Measurements from ENCODE around the gene SIRPB1. TPM values are rescaled to one million over a fixed set of nuclear protein-coding genes. Genes with fewer than 3 reads are reported as not detected.

SIRPB1 gene
- total and polyA plus RNA-seq, 10 of the 15 experiments (the other 5 are each of a cell fraction or from before 2014, with no cell fraction given): 3.4 to 33.8 (median 14.1) TPM

DNA sequence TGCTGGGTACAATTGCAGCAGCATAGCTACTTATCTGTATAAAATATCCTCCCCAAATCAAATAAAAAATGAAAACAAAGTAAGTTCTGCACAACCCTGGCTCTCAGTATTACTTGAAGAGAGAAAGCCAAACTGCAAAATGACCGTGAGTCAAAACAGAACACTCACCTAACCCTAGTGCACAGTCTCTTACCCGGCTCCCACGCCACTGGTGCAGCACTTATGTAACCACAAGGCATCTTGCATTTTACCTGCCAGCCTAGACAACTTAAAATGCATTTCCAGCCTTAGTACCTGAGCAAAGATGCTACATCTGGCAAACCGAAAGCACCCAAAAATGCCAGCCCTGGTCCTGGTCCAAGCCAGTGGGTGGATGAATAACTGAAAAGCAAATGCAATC lies 12.4 kb upstream of the SIRPB1 start (continued):
- TF ChIP-seq IKZF1 (conservative IDR thresholded peaks at IDR 0.05): 0 out of 2 replicates have a peak, but pooled peaks have one; percentile 17
- no peak for TF ChIP-seq STAT3 (IDR thresholded peaks at IDR 0.05; ENCODE audit: low read depth, low read length)
- TF ChIP-seq IRF4 (IDR thresholded peaks at IDR 0.05; ENCODE audit: low read depth, low read length): peak; percentile 89; the same call in 1 of the 2 replicates
- TF ChIP-seq PML (IDR thresholded peaks at IDR 0.05; ENCODE audit: low read length): peak; percentile 26; the same call in 1 of the 2 replicates
- TF ChIP-seq POLR2AphosphoS5 (IDR thresholded peaks at IDR 0.05; ENCODE audit: low read length): no peak
- no peak for TF ChIP-seq CHD2 (IDR thresholded peaks at IDR 0.05; ENCODE audit: borderline replicate concordance, low read depth, low read length)
- TF ChIP-seq SRF (IDR thresholded peaks at IDR 0.05; ENCODE audit: low read depth in 2 of 2, low read length in 2 of 2): no peak
- TF ChIP-seq, protein P1, sequence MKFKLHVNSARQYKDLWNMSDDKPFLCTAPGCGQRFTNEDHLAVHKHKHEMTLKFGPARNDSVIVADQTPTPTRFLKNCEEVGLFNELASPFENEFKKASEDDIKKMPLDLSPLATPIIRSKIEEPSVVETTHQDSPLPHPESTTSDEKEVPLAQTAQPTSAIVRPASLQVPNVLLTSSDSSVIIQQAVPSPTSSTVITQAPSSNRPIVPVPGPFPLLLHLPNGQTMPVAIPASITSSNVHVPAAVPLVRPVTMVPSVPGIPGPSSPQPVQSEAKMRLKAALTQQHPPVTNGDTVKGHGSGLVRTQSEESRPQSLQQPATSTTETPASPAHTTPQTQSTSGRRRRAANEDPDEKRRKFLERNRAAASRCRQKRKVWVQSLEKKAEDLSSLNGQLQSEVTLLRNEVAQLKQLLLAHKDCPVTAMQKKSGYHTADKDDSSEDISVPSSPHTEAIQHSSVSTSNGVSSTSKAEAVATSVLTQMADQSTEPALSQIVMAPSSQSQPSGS (IDR thresholded peaks at IDR 0.05; ENCODE audit: low read length): peak; percentile 29; the same call in 1 of the 2 replicates

DNA sequence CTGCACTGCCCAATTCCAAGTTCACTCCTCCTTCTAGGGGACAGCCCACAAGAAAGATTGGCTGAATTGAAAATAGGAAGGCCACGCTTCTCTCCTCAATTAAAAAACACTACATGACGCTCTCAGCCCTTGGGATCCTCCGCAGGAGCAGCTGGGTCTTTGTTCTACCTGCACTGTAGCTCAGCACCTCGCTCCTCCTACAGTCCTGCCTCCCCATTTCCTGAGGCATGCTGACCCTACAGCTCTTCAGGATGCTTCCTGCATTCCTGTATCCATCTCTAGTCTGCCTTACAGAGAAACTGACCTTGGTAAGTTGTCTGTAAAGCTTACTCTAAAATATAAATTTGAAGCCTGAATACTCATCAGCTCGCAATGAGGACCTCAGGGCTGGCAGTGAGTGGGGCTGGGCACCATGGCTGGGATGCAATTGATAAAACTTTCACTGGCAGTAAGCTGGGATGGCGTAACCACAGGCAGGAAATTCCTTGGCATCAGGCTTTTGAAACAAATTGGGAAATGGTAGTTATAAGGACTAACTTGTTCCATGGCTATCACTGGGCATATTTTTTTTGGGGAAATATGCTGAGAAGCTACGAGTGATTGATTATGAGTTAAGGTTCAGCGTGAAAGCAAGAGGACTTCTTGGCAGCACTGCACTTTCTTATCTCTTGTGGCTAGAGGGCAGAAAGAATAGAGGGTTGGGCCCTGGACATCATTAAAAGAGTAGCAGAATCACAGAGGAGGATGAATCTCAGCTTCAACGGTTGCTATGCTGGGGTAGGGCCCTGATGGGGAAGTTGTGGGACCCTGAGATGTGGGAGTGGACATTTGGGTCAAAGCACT lies 11.7 kb upstream of the SIRPB1 start:
- FAIRE-seq (no peak), DNase-seq (ENCODE audit: low read depth, low spot score) (no peak), ATAC-seq (peak; percentile 51)
- Histone ChIP-seq H4K20me1 (ENCODE audit: control insufficient read depth, insufficient read depth) (no peaks in the 10 kb centered on the region), H3K27ac (ENCODE audit: control insufficient read depth, insufficient read depth) (no peak overlapping the region), H2AFZ (ENCODE audit: control insufficient read depth, low read depth, low read length) (no peak overlapping the region), H3K4me1 (ENCODE audit: control insufficient read depth, insufficient read depth, low read length) (peaks cover 9% of the 10 kb centered on the region), H3K4me2 (ENCODE audit: control insufficient read depth, insufficient read depth) (0 out of 2 replicates have a peak overlapping the region, but pooled peaks have one; percentile 31), H3K9me3 (replicated peaks; ENCODE audit: control insufficient read depth, insufficient read depth, low read length) (no peaks in the 10 kb centered on the region), H3K9ac (ENCODE audit: control insufficient read depth, insufficient read depth, low read length) (no peak overlapping the region), H3K79me2 (ENCODE audit: control insufficient read depth, insufficient read depth, low read length) (no peaks in the 10 kb centered on the region), H3K4me3 (no peak overlapping the region), H3K27me3 (replicated peaks in 1 of 2; ENCODE audit: control insufficient read depth in 2 of 2, insufficient read depth in 2 of 2, low read length in 1 of 2) (no peaks in the 10 kb centered on the region), H3K36me3 (ENCODE audit: control insufficient read depth in 2 of 2, insufficient read depth in 2 of 2, low read length in 1 of 2) (no peaks in the 10 kb centered on the region)
- WGBS (ENCODE audit: insufficient coverage, insufficient replicate concordance, low lambda C conversion rate, missing lambda C conversion rate): 36% methylated on average over 9 of the region's 9 CpGs
- intact Hi-C loops (cut with micrococcal nuclease; ENCODE audit: unreplicated experiment) (loop anchor here (5.0 kb wide), 1 partner anchor 124 kb away; no protein-coding TSS in a partner anchor), in situ Hi-C loops (cut with MboI) (no loop called here)
- ChIA-PET POLR2A (interaction anchor here (1.0 kb wide), 1 partner anchor 12 kb away, joined by 3 read pairs; the partner anchor contains the start of gene SIRPB1), CTCF (interaction anchor here (0.6 to 1.7 kb wide), 4 partner anchors 14 to 127 kb away, joined by 3 to 5 read pairs (median 4); no protein-coding TSS in a partner anchor), RAD21 (ENCODE audit: unreplicated experiment) (interaction anchor here (1.6 kb wide), 1 partner anchor 122 kb away, joined by 5 read pairs; no protein-coding TSS in a partner anchor), SMC1A (ENCODE audit: uncharacterized antibody, unreplicated experiment) (interaction anchor here (0.7 to 2.5 kb wide), 14 partner anchors 9 to 249 kb away, joined by 3 to 12 read pairs (median 4); no protein-coding TSS in a partner anchor)
- no TSS peak for BruUV-seq (replicated peaks)
- TF ChIP-seq NR2F1 (conservative IDR thresholded peaks at IDR 0.05) (no peak), PAX8 (IDR thresholded peaks at IDR 0.05) (no peak), SUZ12 (IDR thresholded peaks at IDR 0.05; ENCODE audit: unreplicated experiment) (no peak), MEF2B (IDR thresholded peaks at IDR 0.05; ENCODE audit: partially characterized antibody, poor library complexity, severe bottlenecking) (no peak), HDGF (IDR thresholded peaks at IDR 0.05) (no peak), RAD21 (IDR thresholded peaks at IDR 0.05; ENCODE audit: insufficient read depth, low read depth, low read length) (no peak)
- TF ChIP-seq, protein P2, sequence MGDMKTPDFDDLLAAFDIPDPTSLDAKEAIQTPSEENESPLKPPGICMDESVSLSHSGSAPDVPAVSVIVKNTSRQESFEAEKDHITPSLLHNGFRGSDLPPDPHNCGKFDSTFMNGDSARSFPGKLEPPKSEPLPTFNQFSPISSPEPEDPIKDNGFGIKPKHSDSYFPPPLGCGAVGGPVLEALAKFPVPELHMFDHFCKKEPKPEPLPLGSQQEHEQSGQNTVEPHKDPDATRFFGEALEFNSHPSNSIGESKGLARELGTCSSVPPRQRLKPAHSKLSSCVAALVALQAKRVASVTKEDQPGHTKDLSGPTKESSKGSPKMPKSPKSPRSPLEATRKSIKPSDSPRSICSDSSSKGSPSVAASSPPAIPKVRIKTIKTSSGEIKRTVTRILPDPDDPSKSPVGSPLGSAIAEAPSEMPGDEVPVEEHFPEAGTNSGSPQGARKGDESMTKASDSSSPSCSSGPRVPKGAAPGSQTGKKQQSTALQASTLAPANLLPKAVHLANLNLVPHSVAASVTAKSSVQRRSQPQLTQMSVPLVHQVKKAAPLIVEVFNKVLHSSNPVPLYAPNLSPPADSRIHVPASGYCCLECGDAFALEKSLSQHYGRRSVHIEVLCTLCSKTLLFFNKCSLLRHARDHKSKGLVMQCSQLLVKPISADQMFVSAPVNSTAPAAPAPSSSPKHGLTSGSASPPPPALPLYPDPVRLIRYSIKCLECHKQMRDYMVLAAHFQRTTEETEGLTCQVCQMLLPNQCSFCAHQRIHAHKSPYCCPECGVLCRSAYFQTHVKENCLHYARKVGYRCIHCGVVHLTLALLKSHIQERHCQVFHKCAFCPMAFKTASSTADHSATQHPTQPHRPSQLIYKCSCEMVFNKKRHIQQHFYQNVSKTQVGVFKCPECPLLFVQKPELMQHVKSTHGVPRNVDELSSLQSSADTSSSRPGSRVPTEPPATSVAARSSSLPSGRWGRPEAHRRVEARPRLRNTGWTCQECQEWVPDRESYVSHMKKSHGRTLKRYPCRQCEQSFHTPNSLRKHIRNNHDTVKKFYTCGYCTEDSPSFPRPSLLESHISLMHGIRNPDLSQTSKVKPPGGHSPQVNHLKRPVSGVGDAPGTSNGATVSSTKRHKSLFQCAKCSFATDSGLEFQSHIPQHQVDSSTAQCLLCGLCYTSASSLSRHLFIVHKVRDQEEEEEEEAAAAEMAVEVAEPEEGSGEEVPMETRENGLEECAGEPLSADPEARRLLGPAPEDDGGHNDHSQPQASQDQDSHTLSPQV (IDR thresholded peaks at IDR 0.05): no peak
